ENCODE measurements around the gene ZNF385D. TPM values are rescaled to one million over a fixed set of nuclear protein-coding genes. Genes with fewer than 3 reads are reported as not detected.

Gene ZNF385D
- total RNA-seq, 1 experiment from 2014 or later: not detected

DNA sequence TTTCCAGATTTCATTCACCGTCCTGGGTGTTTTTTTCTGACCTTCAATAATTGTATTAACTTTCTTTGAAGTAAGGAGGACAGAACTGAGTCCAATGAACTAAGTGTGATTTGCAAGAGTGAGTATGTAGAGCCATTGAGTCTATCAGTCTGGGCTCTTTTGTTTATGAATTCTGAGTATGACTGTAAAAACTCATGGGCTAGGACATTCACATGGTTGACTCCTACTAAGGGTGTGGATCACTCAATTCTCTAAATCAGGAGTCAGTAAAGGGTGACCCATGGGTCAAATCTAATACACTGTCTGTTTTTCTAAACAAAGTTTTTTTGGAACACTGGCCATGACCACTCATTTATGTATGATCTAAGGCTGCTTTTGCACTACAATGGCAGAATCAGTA is 269.0 kb downstream of the ZNF385D start:
- Histone ChIP-seq H3K4me1 (ENCODE audit: control insufficient read depth in 1 of 2, insufficient read depth in 2 of 2, low read length in 2 of 2) (no peaks in the 10 kb centered on the region), H3K4me3 (replicated peaks in 1 of 2; ENCODE audit: low read depth in 1 of 2, low read length in 2 of 2) (no peak overlapping the region), H3K9me2 (ENCODE audit: insufficient read depth) (no peaks in the 10 kb centered on the region), H3K36me3 (ENCODE audit: control insufficient read depth in 1 of 2, insufficient read depth in 2 of 2, low read length in 2 of 2) (no peaks in the 10 kb centered on the region), H4K20me1 (ENCODE audit: insufficient read depth) (no peaks in the 10 kb centered on the region), H3K27ac (ENCODE audit: low read depth, low read length) (no peak overlapping the region), H2AFZ (ENCODE audit: low read depth, low read length, poor library complexity, severe bottlenecking) (no peak overlapping the region), H3K9ac (ENCODE audit: low read length) (no peak overlapping the region), H3K9me3 (ENCODE audit: control insufficient read depth in 1 of 2, insufficient read depth in 1 of 2, low read depth in 1 of 2, low read length in 2 of 2) (peaks cover 11 to 13% of the 10 kb centered on the region in 2 experiments; a peak in 2 of 4 replicates), H3K27me3 (ENCODE audit: insufficient read depth, low read length) (no peaks in the 10 kb centered on the region), H3K4me2 (ENCODE audit: low read length) (no peak overlapping the region), H3K79me2 (ENCODE audit: insufficient read depth, low read length) (no peaks in the 10 kb centered on the region)
- POLR2A ChIA-PET: no interaction called here
- RAD21 ChIA-PET (ENCODE audit: low non-redundant PET in 1 of 2, low total read pairs in 2 of 2, uncharacterized antibody in 2 of 2, unreplicated experiment in 2 of 2): no interaction called here
- CTCF ChIA-PET: no interaction called here
- intact Hi-C loops (cut with micrococcal nuclease): no loop called here
- ATAC-seq (no peak), DNase-seq (ENCODE audit: low read depth, low spot score) (no peak)
- BruUV-seq (replicated peaks): no TSS peak
- TF ChIP-seq EGR1 (IDR thresholded peaks at IDR 0.05; ENCODE audit: low read depth) (no peak), ZNF274 (IDR thresholded peaks at IDR 0.05; ENCODE audit: low read depth, low read length) (no peak), CEBPB (IDR thresholded peaks at IDR 0.05; ENCODE audit: low read depth) (no peak), RAD21 (IDR thresholded peaks at IDR 0.05; ENCODE audit: low read depth) (no peak), SRF (IDR thresholded peaks at IDR 0.05; ENCODE audit: low read depth) (no peak), ELF1 (IDR thresholded peaks at IDR 0.05; ENCODE audit: borderline replicate concordance, low read depth) (no peak), CBX3 (IDR thresholded peaks at IDR 0.05; ENCODE audit: low read depth) (no peak), EZH2phosphoT487 (IDR thresholded peaks at IDR 0.05; ENCODE audit: borderline replicate concordance) (no peak), SIN3A (IDR thresholded peaks at IDR 0.05; ENCODE audit: low read depth) (no peak), TCF7L2 (IDR thresholded peaks at IDR 0.05; ENCODE audit: borderline replicate concordance, extremely low read depth, insufficient read depth, insufficient read length) (no peak), JUND (IDR thresholded peaks at IDR 0.05) (no peak)
- TF ChIP-seq, protein P1, sequence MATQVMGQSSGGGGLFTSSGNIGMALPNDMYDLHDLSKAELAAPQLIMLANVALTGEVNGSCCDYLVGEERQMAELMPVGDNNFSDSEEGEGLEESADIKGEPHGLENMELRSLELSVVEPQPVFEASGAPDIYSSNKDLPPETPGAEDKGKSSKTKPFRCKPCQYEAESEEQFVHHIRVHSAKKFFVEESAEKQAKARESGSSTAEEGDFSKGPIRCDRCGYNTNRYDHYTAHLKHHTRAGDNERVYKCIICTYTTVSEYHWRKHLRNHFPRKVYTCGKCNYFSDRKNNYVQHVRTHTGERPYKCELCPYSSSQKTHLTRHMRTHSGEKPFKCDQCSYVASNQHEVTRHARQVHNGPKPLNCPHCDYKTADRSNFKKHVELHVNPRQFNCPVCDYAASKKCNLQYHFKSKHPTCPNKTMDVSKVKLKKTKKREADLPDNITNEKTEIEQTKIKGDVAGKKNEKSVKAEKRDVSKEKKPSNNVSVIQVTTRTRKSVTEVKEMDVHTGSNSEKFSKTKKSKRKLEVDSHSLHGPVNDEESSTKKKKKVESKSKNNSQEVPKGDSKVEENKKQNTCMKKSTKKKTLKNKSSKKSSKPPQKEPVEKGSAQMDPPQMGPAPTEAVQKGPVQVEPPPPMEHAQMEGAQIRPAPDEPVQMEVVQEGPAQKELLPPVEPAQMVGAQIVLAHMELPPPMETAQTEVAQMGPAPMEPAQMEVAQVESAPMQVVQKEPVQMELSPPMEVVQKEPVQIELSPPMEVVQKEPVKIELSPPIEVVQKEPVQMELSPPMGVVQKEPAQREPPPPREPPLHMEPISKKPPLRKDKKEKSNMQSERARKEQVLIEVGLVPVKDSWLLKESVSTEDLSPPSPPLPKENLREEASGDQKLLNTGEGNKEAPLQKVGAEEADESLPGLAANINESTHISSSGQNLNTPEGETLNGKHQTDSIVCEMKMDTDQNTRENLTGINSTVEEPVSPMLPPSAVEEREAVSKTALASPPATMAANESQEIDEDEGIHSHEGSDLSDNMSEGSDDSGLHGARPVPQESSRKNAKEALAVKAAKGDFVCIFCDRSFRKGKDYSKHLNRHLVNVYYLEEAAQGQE (IDR thresholded peaks at IDR 0.05; ENCODE audit: low read depth): no peak

All from HCT116 (cell line).